ENCODE measurements around the gene SPRR2F.

SPRR2F gene

GRCh38 chr1:153072806-153073726 is 40.2 kb downstream of the SPRR2F start:
- DNase-seq, result no peak

GRCh38 chr1:153071511-153071910 is 41.8 kb downstream of the SPRR2F start, which contains the start of gene SPRR2B:
Gene SPRR2B, minus strand, starts transcription at chr1:153071611. Its CDS starts 772 bp downstream, at chr1:153070839.
- no peak for DNase-seq

GRCh38 chr1:153070243-153070642 is 43.1 kb downstream of the SPRR2F start:
- DNase-seq, result no peak

All from stimulated activated CD4-positive, alpha-beta T cell treated with anti-CD3 and anti-CD28 coated beads, Interleukin-12 subunit alpha, Interleukin-12 subunit beta, amount 100 ng/mL, for 4 hours (primary cell).